DND-41 (cell line): ENCODE results near the gene MALRD1.

ENCODE experiments used
- ATAC-seq: fragments of 200-7000 bp; cut with Tn5 transposase; 3 replicates; pipeline ENCODE4 v1.9.1; 2021; ENCODE audit warnings: low read depth; ENCODE audit not compliant: insufficient read depth
- DNase-seq: peaks from one replicate; pipeline ENCODE4 v3.0.0-alpha.2; 2020
- H2AFZ ChIP-seq: 2 replicates; pipeline ENCODE4 v1.6.0; 2012; ENCODE audit warnings: low read depth, low read length
- H3K27ac ChIP-seq: 2 replicates; pipeline ENCODE4 v1.5.1; 2012; ENCODE audit warnings: low read length, inconsistent platforms
- H3K27me3 ChIP-seq: fragments of 200-600 bp; sonication (generic); 2 replicates; pipeline ENCODE4 v1.6.0; 2012; ENCODE audit warnings: low read length, mild to moderate bottlenecking, inconsistent platforms; ENCODE audit not compliant: insufficient read depth, poor library complexity
- H3K36me3 ChIP-seq: 2 replicates; pipeline ENCODE4 v1.5.1; 2012; ENCODE audit warnings: low read length, inconsistent platforms; ENCODE audit not compliant: insufficient read depth
- H3K4me1 ChIP-seq: 2 replicates; pipeline ENCODE4 v1.5.1; 2012; ENCODE audit warnings: mild to moderate bottlenecking, low read length; ENCODE audit not compliant: insufficient read depth
- H3K4me2 ChIP-seq: 2 replicates; pipeline ENCODE4 v1.6.0; 2012; ENCODE audit warnings: mild to moderate bottlenecking, moderate library complexity, low read length, inconsistent platforms; ENCODE audit not compliant: insufficient read depth
- H3K4me3 ChIP-seq, 2 experiments: fragments of 200-600 bp in 1 of 2; shearing (Covaris generic) in 1 of 2; 2 replicates each; pipeline ENCODE4 v1.5.1; 2012 to 2016; ENCODE audit warnings: inconsistent platforms in 2 of 2, low read length in 2 of 2, mild to moderate bottlenecking in 2 of 2, low read depth in 1 of 2, moderate library complexity in 1 of 2
- H3K79me2 ChIP-seq: 2 replicates; pipeline ENCODE4 v1.6.0; 2012; ENCODE audit warnings: low read length, inconsistent platforms; ENCODE audit not compliant: insufficient read depth
- H3K9ac ChIP-seq: 2 replicates; pipeline ENCODE4 v1.6.0; 2012; ENCODE audit warnings: low read depth, mild to moderate bottlenecking, inconsistent platforms, low read length, moderate library complexity
- H3K9me3 ChIP-seq: 2 replicates; pipeline ENCODE4 v1.5.1; 2012; ENCODE audit warnings: low read length, moderate library complexity, mild to moderate bottlenecking, inconsistent platforms; ENCODE audit not compliant: insufficient read depth, severe bottlenecking
- H4K20me1 ChIP-seq: 2 replicates; pipeline ENCODE4 v1.6.0; 2012; ENCODE audit warnings: low read length; ENCODE audit not compliant: insufficient read depth
- EZH2 ChIP-seq: IDR thresholded peaks from 3 replicates; pipeline ENCODE4 v1.6.1; 2012; ENCODE audit warnings: borderline replicate concordance, low read depth, mild to moderate bottlenecking, moderate library complexity, low read length, inconsistent platforms; ENCODE audit not compliant: severe bottlenecking
- TF ChIP-seq, protein P1 (sequence below): IDR thresholded peaks from 2 replicates; pipeline ENCODE4 v1.5.1; 2012; ENCODE audit warnings: borderline replicate concordance, low read length, moderate library complexity, mild to moderate bottlenecking; ENCODE audit not compliant: poor library complexity, severe bottlenecking; ENCODE audit errors: extremely low read depth

The MALRD1 gene

DNA sequence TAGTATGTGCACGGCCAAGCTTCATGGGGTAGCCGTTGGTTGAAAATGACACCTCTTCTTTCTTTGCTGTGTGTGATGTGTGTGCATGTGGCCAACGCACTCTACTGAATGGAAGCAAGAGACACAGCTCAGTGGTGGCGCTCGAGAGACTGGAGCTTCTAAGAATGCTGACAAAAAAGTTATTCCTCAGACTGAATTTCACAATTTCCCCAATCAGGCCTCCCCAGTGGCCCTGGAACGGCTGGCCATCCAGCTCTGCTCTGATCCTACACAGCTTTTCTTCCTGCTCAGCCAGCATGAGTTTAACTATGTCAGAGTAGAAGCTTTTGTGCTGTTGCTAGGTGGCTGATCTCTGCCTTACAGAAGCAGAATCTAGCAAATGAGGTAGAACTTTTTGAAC lies 581.0 kb downstream of the MALRD1 start:
- ATAC-seq (no peak), DNase-seq (no peak)
- Histone ChIP-seq H4K20me1 (no peaks in the 10 kb centered on the region), H3K27me3 (no peaks in the 10 kb centered on the region), H3K27ac (no peak overlapping the region), H3K9me3 (no peaks in the 10 kb centered on the region), H3K36me3 (no peaks in the 10 kb centered on the region), H3K4me3 (no peak overlapping the region), H3K79me2 (no peaks in the 10 kb centered on the region), H3K4me1 (no peaks in the 10 kb centered on the region), H2AFZ (no peak overlapping the region), H3K9ac (no peak overlapping the region), H3K4me2 (no peak overlapping the region)
- TF ChIP-seq EZH2, result no peak
- TF ChIP-seq, protein P1, sequence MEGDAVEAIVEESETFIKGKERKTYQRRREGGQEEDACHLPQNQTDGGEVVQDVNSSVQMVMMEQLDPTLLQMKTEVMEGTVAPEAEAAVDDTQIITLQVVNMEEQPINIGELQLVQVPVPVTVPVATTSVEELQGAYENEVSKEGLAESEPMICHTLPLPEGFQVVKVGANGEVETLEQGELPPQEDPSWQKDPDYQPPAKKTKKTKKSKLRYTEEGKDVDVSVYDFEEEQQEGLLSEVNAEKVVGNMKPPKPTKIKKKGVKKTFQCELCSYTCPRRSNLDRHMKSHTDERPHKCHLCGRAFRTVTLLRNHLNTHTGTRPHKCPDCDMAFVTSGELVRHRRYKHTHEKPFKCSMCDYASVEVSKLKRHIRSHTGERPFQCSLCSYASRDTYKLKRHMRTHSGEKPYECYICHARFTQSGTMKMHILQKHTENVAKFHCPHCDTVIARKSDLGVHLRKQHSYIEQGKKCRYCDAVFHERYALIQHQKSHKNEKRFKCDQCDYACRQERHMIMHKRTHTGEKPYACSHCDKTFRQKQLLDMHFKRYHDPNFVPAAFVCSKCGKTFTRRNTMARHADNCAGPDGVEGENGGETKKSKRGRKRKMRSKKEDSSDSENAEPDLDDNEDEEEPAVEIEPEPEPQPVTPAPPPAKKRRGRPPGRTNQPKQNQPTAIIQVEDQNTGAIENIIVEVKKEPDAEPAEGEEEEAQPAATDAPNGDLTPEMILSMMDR, result no peak

GRCh38 chr10:19634163-19634562 lies 585.6 kb downstream of the MALRD1 start:
- Histone ChIP-seq H3K36me3 (no peaks in the 10 kb centered on the region), H3K9ac (no peak overlapping the region), H4K20me1 (no peaks in the 10 kb centered on the region), H3K27ac (no peak overlapping the region), H3K4me1 (no peaks in the 10 kb centered on the region), H3K27me3 (no peaks in the 10 kb centered on the region), H3K9me3 (no peaks in the 10 kb centered on the region), H3K4me3 (no peak overlapping the region), H3K4me2 (no peak overlapping the region), H2AFZ (no peak overlapping the region), H3K79me2 (no peaks in the 10 kb centered on the region)
- TF ChIP-seq, protein P1, result no peak
- TF ChIP-seq EZH2, result no peak
- ATAC-seq, result no peak
- DNase-seq, result no peak

- H3K9ac ChIP-seq, result no peak overlapping the region
- H3K4me2 ChIP-seq, result no peak overlapping the region
- no peaks in the 10 kb centered on the region for H4K20me1 ChIP-seq
- no peaks in the 10 kb centered on the region for H3K9me3 ChIP-seq
- no peak overlapping the region for H2AFZ ChIP-seq
- ATAC-seq (no peak), DNase-seq (no peak)
- no peak overlapping the region for H3K27ac ChIP-seq
- H3K27me3 ChIP-seq, result no peaks in the 10 kb centered on the region
- no peaks in the 10 kb centered on the region for H3K79me2 ChIP-seq
- TF ChIP-seq EZH2, result no peak
- TF ChIP-seq, protein P1, result no peak
- H3K4me1 ChIP-seq, result no peaks in the 10 kb centered on the region
- no peak overlapping the region for H3K4me3 ChIP-seq
- no peaks in the 10 kb centered on the region for H3K36me3 ChIP-seq
These were observed 589.7 kb downstream of the MALRD1 start for GRCh38 chr10:19638182-19638895.
